Mammary epithelial cell (primary cell): ENCODE results near the gene PNKD.

Experiments
- EZH2 ChIP-seq: IDR thresholded peaks from 2 replicates; pipeline ENCODE4 v1.6.1; 2012; ENCODE audit warnings: low read length, inconsistent platforms, borderline replicate concordance
- TF ChIP-seq, protein P1 (sequence below), 2 donors: IDR thresholded peaks in 1 of 2; conservative IDR thresholded peaks in 1 of 2; 2 replicates each; pipeline ENCODE4 v1.5.1; 2011 to 2012; ENCODE audit warnings: inconsistent platforms in 2 of 2, low read length in 2 of 2, mild to moderate bottlenecking in 2 of 2, control low read depth in 1 of 2, low read depth in 1 of 2; ENCODE audit not compliant: insufficient read depth in 1 of 2; ENCODE audit errors: extremely low read depth in 1 of 2

DNA sequence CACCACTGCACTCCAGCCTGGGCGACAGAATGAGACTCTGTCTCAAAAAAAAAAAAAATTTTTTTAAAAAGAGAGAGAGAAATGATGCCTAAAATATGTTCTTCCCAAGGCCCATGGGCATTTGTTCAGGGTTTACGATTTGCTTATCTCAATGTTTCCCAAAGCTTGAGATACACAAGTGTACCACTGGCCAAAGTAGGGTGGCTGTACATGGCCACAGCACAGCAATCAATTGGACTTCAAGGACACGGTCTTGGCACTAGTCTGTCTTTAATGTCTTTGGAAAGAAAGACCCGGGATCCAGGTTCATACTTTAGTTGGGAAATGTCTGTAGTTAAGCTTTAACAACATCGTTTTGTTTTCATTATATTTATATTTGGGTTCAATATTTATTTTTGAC is 76.9 kb downstream of the PNKD start:
- TF ChIP-seq, protein P1, sequence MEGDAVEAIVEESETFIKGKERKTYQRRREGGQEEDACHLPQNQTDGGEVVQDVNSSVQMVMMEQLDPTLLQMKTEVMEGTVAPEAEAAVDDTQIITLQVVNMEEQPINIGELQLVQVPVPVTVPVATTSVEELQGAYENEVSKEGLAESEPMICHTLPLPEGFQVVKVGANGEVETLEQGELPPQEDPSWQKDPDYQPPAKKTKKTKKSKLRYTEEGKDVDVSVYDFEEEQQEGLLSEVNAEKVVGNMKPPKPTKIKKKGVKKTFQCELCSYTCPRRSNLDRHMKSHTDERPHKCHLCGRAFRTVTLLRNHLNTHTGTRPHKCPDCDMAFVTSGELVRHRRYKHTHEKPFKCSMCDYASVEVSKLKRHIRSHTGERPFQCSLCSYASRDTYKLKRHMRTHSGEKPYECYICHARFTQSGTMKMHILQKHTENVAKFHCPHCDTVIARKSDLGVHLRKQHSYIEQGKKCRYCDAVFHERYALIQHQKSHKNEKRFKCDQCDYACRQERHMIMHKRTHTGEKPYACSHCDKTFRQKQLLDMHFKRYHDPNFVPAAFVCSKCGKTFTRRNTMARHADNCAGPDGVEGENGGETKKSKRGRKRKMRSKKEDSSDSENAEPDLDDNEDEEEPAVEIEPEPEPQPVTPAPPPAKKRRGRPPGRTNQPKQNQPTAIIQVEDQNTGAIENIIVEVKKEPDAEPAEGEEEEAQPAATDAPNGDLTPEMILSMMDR (conservative IDR thresholded peaks at IDR 0.05 in 1 of 2, IDR thresholded peaks at IDR 0.05 in 1 of 2; ENCODE audit: extremely low read depth in 1 of 2, insufficient read depth in 1 of 2, low read depth in 1 of 2, low read length in 2 of 2) = no peak
- TF ChIP-seq EZH2 = no peak
